Measurements from ENCODE around the gene MAD1L1. TPM values are rescaled to one million over a fixed set of nuclear protein-coding genes. Genes with fewer than 3 reads are reported as not detected.

The MAD1L1 gene
- total RNA-seq, 1 experiment from 2014 or later = 38.5 TPM

DNA sequence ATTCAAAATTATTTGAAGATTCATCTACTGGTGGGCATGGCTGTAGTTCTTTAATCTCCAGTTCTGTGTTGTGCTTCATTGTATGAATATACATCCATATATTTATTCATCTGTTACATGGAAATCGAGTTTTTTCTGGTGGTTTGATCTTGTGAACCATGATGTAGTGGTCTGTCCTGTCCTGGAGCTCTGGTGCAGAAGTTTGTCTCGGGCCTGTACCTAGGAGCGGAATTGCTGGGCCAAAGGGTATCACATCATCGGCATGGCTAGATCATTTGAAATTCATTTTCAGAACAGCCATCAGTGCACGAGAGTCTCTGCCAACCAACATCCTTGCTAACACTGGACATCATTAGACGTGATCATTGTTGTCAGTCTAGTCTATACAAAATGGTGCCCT is 455.6 kb downstream of the MAD1L1 start:
- no peaks in the 10 kb centered on the region for H3K79me2 ChIP-seq (ENCODE audit: insufficient read depth, low read length)
- ATAC-seq (no peak), DNase-seq (ENCODE audit: low read depth, low spot score) (no peak)
- no peaks in the 10 kb centered on the region for H3K4me1 ChIP-seq (ENCODE audit: control insufficient read depth in 1 of 2, insufficient read depth in 2 of 2, low read length in 2 of 2)
- no peaks in the 10 kb centered on the region for H3K9me3 ChIP-seq (ENCODE audit: control insufficient read depth in 1 of 2, insufficient read depth in 1 of 2, low read depth in 1 of 2, low read length in 2 of 2)
- H4K20me1 ChIP-seq (ENCODE audit: insufficient read depth) = no peaks in the 10 kb centered on the region
- ChIA-PET RAD21 (ENCODE audit: low non-redundant PET in 1 of 2, low total read pairs in 2 of 2, uncharacterized antibody in 2 of 2, unreplicated experiment in 2 of 2) (no interaction called here), POLR2A (no interaction called here), CTCF (no interaction called here)
- no peaks in the 10 kb centered on the region for H3K27me3 ChIP-seq (ENCODE audit: insufficient read depth, low read length)
- TF ChIP-seq, protein P1, sequence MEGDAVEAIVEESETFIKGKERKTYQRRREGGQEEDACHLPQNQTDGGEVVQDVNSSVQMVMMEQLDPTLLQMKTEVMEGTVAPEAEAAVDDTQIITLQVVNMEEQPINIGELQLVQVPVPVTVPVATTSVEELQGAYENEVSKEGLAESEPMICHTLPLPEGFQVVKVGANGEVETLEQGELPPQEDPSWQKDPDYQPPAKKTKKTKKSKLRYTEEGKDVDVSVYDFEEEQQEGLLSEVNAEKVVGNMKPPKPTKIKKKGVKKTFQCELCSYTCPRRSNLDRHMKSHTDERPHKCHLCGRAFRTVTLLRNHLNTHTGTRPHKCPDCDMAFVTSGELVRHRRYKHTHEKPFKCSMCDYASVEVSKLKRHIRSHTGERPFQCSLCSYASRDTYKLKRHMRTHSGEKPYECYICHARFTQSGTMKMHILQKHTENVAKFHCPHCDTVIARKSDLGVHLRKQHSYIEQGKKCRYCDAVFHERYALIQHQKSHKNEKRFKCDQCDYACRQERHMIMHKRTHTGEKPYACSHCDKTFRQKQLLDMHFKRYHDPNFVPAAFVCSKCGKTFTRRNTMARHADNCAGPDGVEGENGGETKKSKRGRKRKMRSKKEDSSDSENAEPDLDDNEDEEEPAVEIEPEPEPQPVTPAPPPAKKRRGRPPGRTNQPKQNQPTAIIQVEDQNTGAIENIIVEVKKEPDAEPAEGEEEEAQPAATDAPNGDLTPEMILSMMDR (IDR thresholded peaks at IDR 0.05 in 2 of 3, conservative IDR thresholded peaks at IDR 0.05 in 1 of 3; ENCODE audit: borderline replicate concordance in 1 of 3, insufficient read depth in 1 of 3, low read depth in 2 of 3, low read length in 2 of 3) = no peak
- TF ChIP-seq EZH2phosphoT487 (IDR thresholded peaks at IDR 0.05; ENCODE audit: borderline replicate concordance) (no peak), ZFX (IDR thresholded peaks at IDR 0.05) (no peak), MAX (IDR thresholded peaks at IDR 0.05) (no peak), POLR2A (IDR thresholded peaks at IDR 0.05; ENCODE audit: borderline replicate concordance, extremely low read depth, insufficient read depth, insufficient read length) (no peak), EGR1 (IDR thresholded peaks at IDR 0.05; ENCODE audit: low read depth) (no peak), YY1 (IDR thresholded peaks at IDR 0.05; ENCODE audit: extremely low read depth, insufficient replicate concordance, low read depth, low read length) (no peak), TCF7L2 (IDR thresholded peaks at IDR 0.05; ENCODE audit: borderline replicate concordance, extremely low read depth, insufficient read depth, insufficient read length) (no peak), JUND (IDR thresholded peaks at IDR 0.05) (no peak), ZNF274 (IDR thresholded peaks at IDR 0.05; ENCODE audit: low read depth, low read length) (no peak), ZBTB33 (IDR thresholded peaks at IDR 0.05; ENCODE audit: extremely low read depth, insufficient replicate concordance, low read length) (no peak)
- no peak overlapping the region for H3K9ac ChIP-seq (ENCODE audit: low read length)
- no peaks in the 10 kb centered on the region for H3K36me3 ChIP-seq (ENCODE audit: control insufficient read depth in 1 of 2, insufficient read depth in 2 of 2, low read length in 2 of 2)
- H3K9me2 ChIP-seq (ENCODE audit: insufficient read depth) = no peaks in the 10 kb centered on the region
- H2AFZ ChIP-seq (ENCODE audit: low read depth, low read length, poor library complexity, severe bottlenecking) = no peak overlapping the region
- no peak overlapping the region for H3K4me3 ChIP-seq (replicated peaks in 1 of 2; ENCODE audit: low read depth in 1 of 2, low read length in 2 of 2)
- no TSS peak for BruUV-seq (replicated peaks)
- intact Hi-C loops (cut with micrococcal nuclease) = no loop called here
- H3K27ac ChIP-seq (ENCODE audit: low read depth, low read length) = no peak overlapping the region
- H3K4me2 ChIP-seq (ENCODE audit: low read length) = no peak overlapping the region
